GM12872 (cell line): ENCODE results near the gene ADGRD1.

Experiments used
- CTCF ChIP-seq: IDR thresholded peaks from 3 replicates; pipeline ENCODE4 v1.5.1; 2011; ENCODE audit warnings: low read depth, mild to moderate bottlenecking, low read length, moderate library complexity; ENCODE audit not compliant: insufficient read depth

ADGRD1 gene

GRCh38 chr12:131106349-131106941 is 152.7 kb downstream of the ADGRD1 start:
- TF ChIP-seq CTCF: no peak

GRCh38 chr12:131108177-131108955 is 154.7 kb downstream of the ADGRD1 start:
- no peak for TF ChIP-seq CTCF

- no peak for TF ChIP-seq CTCF
Observed at GRCh38 chr12:131111446-131111845, 157.7 kb downstream of the ADGRD1 start.

- TF ChIP-seq CTCF: no peak
Observed at GRCh38 chr12:131112021-131112420, 158.3 kb downstream of the ADGRD1 start.

GRCh38 chr12:131112700-131113290 is 159.1 kb downstream of the ADGRD1 start:
- TF ChIP-seq CTCF: no peak

- no peak for TF ChIP-seq CTCF
Observed at GRCh38 chr12:131113568-131114270, 160.0 kb downstream of the ADGRD1 start.

GRCh38 chr12:131114271-131114670 is 160.6 kb downstream of the ADGRD1 start:
- no peak for TF ChIP-seq CTCF
